ENCODE measurements around the gene ACKR3.

Gene ACKR3

DNA sequence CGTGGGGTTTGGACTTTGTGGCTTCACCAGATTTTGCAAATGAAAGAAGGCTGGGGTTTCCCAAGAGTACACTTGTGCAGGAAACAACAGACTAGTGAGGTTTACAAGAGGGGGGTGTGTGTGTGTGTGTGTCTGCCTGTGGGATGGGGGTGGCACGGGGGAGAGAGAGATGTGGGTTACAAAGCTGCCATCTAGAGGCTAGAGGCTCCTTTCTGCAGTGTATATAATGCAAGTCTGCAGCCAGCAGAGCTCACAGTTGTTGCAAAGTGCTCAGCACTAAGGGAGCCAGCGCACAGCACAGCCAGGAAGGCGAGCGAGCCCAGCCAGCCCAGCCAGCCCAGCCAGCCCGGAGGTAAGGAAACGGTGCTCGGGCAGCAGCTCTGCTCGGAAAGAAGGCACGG is at the start of gene ACKR3:
TSS of gene ACKR3 (plus strand) at position 253 of the 401 bp plus-strand sequence. CDS start 10,641 bp downstream, outside the sequence.
- peak; percentile 54 to 65 for DNase-seq

- DNase-seq = no peak
Observed at GRCh38 chr2:236521556-236521955, 48.1 kb upstream of the ACKR3 start.

DNA sequence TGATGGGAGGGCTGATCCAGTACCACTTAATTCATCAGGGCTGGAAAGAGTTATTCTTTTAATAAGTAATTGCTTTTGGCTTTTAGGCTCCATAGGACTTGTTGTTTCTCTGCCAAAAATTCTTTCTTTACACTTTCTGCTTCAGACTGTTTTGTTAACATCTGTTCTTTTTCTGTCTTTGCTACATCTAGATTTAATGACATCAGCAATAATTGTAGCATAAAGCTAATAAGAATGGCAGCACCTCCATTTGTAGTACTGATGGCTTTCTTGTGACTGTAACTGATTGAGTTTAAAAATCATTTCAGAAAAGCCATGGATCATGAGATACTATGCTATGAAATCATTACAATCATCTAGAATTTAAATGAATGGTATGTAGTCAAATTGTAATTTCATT is 46.4 kb upstream of the ACKR3 start:
- no peak for DNase-seq

DNA sequence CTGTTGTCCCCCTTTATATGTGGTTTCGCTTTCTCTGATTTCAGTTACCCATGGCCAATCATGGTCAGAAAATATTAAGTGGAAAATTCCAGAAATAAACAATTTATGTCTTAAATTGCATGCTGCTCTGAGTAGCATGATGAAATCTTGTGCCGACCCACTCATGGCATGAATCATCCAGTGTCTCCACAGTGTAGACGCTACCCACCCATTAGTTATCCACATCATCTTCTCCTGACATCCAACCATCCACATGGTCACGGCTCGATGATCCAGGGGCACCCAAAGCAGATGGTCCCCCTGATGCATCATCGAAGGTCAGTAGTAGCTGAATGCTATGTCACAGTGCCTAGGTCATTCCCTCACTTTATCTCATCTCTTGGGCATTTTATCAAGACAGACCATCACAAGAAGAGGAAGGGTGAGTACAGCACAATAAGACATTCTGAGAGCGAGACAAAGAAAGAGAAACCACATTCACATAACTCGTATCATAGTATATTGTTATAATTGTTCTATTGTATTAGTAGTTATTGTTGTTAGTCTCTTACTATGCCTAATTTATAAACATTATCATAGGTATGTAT is 44.1 kb upstream of the ACKR3 start:
- DNase-seq = no peak

GRCh38 chr2:236526455-236527158 is 43.0 kb upstream of the ACKR3 start:
- DNase-seq = no peak

DNA sequence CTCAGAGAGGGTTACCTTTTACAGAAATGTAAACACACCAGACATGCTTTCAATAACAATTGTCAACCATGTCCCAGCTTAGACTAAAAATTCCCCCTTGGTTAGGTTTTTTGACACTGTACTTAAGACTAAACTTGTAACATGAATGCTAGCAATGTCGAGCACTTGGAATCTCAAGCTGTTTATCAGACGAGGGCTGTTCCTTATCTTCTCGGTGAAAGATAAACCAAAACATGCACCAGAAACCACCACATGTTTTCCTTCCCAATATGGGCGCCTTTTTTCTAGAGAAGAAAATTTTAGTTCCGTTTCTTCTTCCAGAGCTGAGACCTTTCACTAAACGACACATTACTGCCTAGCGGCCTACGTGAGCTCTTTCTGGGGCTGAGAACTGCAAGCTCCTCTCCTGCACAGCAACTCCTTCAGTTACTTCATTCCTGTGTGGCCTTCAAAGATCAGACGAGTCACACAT is 42.4 kb upstream of the ACKR3 start:
- no peak for DNase-seq

DNA sequence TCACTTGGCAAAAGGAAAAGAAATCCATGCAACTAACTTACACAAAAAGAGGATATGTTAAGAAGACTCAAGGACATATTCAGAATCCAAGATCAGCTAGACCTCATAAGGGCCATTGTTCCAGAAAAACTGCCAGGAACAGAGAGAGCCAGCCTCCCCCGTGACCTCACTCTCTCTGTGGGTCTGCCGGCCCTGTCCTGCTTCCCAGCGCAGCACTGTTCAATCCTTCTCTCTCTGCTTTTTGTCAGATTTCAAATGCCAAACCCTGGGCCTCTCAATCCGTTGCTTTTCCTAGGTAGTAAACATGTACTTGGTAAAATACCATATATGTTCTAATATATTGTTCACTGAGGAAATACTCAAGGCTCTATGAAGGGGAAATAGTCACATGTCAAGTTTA is 40.0 kb upstream of the ACKR3 start:
- no peak for DNase-seq

DNA sequence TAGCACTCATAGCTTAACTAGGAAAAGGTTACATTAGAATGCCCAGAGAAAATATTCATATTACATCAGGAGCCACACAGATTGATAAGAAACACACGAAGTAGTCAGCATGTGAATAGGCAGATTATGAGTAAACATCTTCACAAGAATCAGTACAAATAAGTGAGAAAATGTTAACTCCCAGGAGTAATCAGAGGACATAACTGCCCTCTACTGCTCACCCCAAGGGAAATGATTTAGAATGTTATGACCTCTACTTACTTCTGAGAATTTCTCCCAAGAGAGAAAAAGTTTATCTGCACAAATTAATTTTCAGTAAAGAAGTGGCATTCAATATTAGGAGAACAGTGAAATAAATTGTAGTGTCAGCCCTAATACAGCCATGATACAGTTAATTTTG is 39.1 kb upstream of the ACKR3 start:
- DNase-seq = no peak

DNA sequence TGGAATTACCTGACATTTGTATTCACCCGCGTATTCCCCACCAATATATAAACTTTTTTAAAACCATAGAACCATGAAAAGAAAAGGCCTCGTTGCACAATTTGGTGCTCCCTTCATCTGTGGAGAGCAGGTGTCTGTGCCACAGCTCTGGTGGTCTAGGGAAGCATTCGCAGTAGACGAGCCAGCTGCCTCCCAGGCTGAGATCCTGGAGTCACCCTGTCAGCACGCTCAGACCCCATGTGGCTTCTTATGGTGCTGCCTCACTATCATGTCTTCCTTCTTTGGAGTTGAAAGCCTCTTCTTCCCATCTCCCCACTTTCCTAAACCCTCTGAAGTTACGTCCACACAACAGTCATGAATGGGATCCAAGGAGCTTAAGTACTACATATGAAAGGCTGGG is 38.4 kb upstream of the ACKR3 start:
- no peak for DNase-seq

DNA sequence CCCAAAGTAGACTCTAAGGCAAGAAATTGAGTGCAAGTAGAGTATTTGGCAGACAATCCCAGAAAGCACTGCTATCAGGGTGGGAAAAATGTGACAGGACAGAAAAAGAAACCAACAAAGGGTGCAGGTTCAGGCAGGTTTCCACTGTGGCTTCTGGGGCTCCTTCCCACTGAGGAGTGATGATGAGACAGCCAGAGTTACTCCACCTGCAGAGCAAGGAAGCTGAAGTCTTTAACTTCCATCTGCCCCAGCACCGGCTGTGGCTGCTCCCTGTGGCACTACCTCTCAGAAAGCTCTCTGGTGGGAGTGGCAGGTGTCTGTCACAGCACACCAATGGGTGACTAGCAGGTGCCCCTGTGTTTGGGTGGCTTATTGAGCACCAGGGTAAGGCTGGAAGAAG is 37.6 kb upstream of the ACKR3 start:
- DNase-seq = no peak

- no peak for DNase-seq
Observed at GRCh38 chr2:236533343-236533742, 36.3 kb upstream of the ACKR3 start.

DNA sequence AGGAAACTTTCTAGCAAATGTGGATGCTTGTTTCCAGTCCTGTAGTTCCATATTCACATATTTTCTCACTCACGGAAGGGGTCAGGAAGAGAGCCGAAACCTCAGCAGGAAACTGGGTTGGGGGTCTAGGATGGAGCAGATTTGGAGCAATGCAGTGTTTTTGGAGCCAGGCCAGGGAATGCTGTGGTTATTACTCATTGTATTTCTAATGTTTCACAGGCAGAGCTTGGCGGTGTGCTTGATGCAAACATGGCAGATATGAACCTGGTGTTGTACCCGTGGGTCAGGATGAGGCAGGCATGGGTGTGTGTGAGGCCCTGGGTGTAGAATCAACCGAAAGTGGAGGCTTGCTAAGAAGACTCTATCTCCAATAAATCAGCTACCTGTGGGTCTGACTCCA is 34.6 kb upstream of the ACKR3 start:
- DNase-seq = no peak

DNA sequence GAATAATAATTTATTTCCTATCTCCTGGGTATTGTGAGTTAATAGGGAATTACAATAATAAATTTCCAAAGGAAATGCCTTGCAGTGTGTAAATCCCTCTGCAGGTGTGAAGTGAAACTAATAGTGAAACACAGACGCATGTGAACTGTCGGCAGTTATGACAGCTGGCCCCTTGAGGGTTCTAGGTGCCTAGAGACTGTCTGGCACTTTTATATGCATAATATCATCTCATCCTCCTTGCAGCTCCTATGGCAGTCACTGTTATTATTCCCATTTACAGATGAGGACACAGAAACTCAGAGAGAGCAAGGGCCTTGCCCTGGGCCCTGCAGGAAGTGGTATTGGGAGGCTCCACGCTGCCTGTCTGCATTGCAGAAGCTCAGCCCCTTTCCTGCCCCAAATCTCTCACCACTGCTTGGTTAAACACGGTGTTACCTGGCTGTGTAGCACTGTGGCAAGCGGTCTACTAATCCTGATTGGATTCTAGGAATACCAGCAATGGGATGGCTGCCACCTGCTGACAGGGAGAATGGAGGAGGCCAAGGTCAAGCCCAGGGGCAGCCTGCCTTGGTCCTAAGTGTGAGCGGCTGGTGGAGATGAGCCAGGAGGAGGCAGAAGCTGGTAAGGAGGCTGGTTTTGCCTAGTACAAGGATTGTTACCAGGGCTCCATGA is 32.8 kb upstream of the ACKR3 start:
- DNase-seq = peak; percentile 33 to 35

DNA sequence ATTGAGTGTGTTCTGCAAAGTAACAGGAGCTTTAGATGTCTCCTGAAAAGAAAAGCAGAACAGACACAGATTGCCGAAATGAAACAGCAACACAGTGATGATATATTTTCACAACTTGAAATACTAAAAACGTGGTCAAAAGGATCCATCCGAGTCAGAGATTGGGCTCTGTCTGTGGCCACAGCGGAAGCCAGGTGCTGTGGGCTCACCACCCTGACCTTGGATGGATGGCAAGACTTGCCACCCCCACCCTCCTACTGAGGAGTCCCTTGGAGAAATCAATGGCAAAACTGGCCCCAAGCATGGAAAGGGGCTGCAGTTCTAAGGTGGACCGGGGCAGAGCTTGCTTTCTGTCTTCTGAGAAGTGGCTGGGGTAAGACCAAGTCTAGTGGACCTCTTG is 31.4 kb upstream of the ACKR3 start:
- DNase-seq = no peak

DNA sequence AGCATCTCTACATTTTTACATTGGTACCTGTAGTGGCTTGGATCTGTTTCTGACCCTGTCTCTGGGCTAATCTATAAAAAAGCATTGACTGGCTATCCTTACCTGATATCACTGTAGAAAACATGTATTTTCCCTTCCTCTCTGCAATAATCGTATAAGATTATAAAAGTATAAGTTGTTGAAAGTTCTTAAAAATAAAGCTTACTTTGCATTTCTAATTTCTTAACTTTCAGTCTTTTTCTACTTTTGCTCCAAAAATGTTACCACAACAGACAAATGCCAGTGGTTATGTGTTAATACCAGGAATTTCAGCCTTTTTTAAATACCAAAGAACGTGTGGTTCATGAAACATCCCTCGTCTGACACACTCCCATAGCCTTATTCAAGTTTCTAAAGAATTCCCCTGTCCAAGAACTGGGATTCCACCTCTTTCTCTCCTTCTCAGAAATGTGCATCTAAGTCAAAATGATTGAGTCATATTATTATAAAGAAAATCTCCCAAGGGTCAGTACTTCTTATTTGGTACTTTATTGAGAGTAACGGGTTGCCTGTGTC is 28.5 kb upstream of the ACKR3 start:
- DNase-seq = no peak

DNA sequence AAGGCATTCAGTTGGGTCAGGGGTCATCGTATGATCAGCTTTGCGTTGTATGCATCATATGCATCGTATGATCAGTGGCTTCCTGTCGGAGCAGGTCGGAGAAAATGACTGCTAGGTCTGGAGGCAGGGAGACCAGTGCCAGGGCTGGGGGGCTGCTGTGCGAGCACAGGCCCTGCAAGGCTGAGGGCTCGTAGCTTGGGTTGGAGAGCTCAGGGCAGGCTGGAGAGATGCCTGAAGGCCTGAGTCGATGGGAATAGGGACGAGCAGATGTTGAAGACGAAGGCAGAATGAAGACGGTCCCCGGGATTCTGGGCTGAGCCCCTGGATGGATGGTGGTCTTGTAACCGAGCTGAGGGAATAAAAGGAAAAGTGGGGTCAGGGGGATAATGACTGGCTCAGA is 25.3 kb upstream of the ACKR3 start:
- no peak for DNase-seq

GRCh38 chr2:236545248-236545658 is 24.4 kb upstream of the ACKR3 start:
- DNase-seq = no peak

GRCh38 chr2:236545814-236546480 is 23.7 kb upstream of the ACKR3 start:
- no peak for DNase-seq

- DNase-seq = no peak
Observed at GRCh38 chr2:236546561-236547002, 23.0 kb upstream of the ACKR3 start.

GRCh38 chr2:236547725-236548124 is 21.9 kb upstream of the ACKR3 start:
- no peak for DNase-seq

DNA sequence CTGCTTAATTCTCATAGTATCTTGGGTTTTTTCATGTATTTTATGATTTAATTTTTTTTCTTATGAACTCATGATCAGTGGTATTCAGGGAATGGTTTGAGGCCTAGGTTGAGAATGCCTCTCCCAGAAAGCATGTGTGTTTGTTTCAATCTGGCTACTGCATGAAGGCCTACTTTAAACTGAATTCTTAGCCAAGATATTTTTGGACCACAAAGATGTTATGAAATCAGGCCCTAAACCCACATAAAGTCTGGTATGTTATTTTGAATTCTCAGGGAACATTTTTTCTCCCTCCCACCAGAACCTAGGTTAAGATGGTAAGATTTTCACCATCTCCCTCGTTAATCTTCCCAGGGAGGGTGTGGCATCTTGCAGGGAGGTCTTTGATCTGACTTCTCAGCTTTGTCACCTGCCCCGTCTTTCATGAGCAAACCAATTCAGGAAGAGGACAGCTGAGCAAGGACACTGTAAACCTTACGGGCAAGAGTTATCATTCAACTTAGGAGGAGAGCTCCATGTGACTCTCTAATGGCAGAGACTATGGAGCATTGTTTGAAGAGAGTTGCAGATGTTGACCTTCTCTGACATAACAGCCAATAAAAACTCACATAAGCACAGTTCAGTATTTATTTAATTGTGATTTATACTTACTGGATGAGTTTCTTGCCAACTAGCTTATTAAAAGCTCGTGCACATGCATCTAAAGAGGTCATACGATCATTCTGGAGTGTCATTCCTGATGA is 21.3 kb upstream of the ACKR3 start:
- no peak for DNase-seq

- DNase-seq = no peak
Observed at GRCh38 chr2:236549165-236549564, 20.5 kb upstream of the ACKR3 start.

DNA sequence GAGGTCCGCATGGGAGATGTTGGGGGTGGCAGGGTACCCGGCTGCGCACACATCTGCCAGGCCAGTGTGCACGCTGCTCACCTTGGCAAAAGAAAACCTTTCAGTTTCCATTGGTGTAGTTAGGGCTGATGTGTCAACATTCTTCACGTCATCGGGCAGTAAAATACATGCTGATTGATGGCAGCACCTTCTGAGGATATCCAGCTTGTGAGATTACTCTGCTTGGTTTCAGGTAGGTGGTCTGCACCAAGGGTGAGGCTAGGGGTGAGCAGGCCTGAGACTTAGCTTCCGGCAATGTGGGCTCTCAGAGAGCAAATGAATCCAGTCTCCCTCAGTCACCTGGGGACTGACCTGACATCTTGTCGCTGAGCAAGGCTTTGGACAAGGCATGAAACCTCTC is 19.3 kb upstream of the ACKR3 start:
- no peak for DNase-seq
